ENCODE results near the gene FAM111B. TPM values are rescaled to one million over a fixed set of nuclear protein-coding genes. Genes with fewer than 3 reads are reported as not detected.

The FAM111B gene
- total and polyA plus RNA-seq, 2 of the 8 experiments (the other 6 are each of a cell fraction or from before 2014, with no cell fraction given), result 4.8 to 38.1 TPM

GRCh38 chr11:59175091-59175501 is 68.1 kb downstream of the FAM111B start (continued):
- TF ChIP-seq, protein P1, sequence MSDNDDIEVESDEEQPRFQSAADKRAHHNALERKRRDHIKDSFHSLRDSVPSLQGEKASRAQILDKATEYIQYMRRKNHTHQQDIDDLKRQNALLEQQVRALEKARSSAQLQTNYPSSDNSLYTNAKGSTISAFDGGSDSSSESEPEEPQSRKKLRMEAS (IDR thresholded peaks at IDR 0.05), result no peak
- no peak for TF ChIP-seq SIX5 (IDR thresholded peaks at IDR 0.05; ENCODE audit: low read depth, low read length)
